Forelimb muscle (tissue), 1 donor: ENCODE data around the gene TMEM232. TPM values are rescaled to one million over a fixed set of nuclear protein-coding genes. Genes with fewer than 3 reads are reported as not detected.
"Not testable (repeated sequence)": the region's sequence is repeated elsewhere in the genome, so short reads cannot be mapped to it uniquely, and the experiment has no call there.

Source experiments
- DNase-seq: peaks from one replicate; pipeline ENCODE4 v3.0.0-alpha.2; 2013; ENCODE audit warnings: low read depth
- polyA plus RNA-seq: library from polyadenylated mRNA; unstranded; fragments of 120-200 nt; gene quantifications from one replicate; pipeline ENCODE4 v1.2.1, GENCODE V29; 2013; ENCODE audit not compliant: insufficient read length

TMEM232 gene
- polyA plus RNA-seq, result 1.00 TPM

DNA sequence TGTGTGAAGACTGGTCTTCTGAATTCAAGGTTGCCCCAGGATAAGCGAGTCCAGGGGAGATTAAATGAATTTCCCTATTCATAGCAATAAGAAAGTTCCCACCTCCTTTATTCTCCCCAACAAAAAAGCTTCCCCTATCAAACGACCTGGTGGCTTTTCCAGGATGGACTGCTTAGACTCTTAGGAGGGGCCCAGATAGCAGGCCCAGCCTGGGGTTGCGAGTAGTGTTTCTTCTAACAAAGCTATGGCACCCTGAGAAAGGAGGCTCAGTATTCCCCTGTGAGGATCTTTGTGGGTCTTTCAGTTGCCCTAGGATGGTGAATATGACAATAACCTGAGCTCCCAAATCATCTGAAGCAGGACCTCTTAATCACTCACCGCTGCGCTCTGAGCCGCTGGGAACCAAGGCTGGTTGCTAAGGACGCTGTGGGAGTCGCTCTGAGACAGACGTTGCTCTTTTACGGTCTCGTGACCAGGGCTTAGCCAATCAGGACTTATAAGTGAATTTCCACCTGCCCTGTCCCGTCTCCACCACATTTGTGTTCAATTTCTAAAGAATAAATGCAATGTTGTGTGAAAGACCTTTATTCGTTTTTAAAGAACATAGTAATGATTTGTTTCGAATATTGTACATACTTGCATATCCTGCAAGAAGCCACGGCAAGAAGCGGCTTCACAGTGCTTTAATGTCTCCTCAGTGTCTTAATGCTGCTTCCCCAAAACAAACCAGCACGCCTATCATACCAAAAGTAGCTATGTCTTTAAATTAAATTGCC is at the start of gene TMEM232:
Gene TMEM232 (minus strand): TSS at position 423 of the 776 bp plus-strand sequence. CDS start 59,319 bp downstream, outside the sequence.
- no peak for DNase-seq

DNA sequence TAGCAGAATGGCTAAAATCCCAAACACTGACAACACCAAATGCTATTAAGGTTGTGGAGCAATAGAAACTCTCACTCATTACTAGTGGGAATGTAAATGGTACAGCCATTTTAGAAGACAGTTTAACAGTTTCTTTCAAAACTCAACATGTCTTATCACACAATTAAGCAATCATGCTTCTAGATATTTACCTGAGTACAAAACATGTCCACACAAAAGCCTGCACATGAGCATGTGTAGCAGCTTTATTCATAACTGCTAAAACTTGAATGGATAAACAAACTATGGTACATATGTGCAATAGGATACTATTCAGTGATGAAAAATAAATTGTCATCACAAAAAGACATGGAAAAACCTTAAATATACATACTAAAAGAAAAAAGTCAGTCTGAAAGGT is 43.8 kb upstream of the TMEM232 start:
- DNase-seq, result no peak

- peak; percentile 22 for DNase-seq
These were observed 42.7 kb upstream of the TMEM232 start for GRCh38 chr5:110769000-110769681.

GRCh38 chr5:110768138-110768860 is 41.8 kb upstream of the TMEM232 start:
- peak; percentile 34 for DNase-seq

DNA sequence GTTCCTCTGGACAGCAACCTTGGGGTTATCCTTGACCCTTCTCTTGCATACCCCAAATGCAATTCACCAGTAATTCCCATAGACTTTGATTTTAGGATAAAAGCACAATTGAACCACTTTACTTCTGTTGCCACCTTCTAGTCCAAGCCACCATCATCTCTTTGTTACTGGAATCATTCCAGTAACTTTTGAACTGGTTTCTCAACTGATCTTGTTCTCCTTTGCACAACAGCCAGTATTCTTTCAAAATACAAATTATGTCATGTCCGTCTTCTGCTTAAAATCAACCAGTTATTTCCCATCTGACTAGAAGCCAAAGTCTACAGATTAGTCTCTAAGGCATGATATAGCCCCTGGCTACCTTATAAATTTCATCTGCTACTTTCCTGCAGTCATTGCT is 33.7 kb upstream of the TMEM232 start:
- DNase-seq, result no peak

GRCh38 chr5:110757118-110757729 is 30.8 kb upstream of the TMEM232 start:
- no peak for DNase-seq

DNA sequence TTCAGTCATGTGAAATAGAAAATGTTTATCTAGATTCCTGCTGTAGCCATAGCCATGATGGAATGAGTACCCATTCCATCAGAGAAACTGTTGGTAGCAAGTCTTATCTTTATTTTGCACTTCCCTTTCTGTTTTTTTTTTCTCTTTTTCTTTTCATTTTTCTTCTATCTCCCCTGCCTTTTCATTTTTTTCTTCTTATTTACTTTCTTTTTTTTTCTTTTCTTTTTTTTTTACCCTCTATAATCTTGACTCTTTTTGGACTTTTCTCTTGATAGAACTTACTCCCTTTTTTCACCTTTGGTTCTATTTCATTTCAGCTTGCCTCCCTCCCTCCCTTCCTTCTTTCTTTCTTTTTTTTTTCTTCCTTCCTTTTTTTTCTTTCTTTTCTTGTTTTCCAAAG is 27.7 kb upstream of the TMEM232 start:
- DNase-seq, result no peak

GRCh38 chr5:110753600-110753999 is 27.1 kb upstream of the TMEM232 start:
- no peak for DNase-seq

DNA sequence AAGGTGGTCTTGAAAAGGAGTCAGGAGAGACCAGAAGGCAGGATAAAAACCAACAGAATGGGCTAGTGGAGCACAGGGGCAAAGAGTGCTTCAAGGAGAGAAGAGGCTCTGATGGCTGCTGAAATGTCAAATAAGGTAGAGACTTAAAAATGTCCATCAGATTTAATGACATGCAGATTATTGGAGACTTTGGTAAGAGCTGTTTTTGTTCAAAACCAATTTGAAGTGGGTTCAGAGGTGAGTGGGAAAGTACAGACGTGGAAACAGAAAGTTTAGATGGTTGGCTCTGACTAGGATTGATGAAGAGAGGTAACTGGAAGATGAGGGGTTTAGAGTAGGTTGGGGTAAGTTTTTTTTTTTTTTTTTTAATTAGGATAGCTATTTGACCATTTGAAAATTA is 26.5 kb upstream of the TMEM232 start:
- DNase-seq, result no peak

- no peak for DNase-seq
These were observed 25.7 kb upstream of the TMEM232 start for GRCh38 chr5:110751902-110752762.

DNA sequence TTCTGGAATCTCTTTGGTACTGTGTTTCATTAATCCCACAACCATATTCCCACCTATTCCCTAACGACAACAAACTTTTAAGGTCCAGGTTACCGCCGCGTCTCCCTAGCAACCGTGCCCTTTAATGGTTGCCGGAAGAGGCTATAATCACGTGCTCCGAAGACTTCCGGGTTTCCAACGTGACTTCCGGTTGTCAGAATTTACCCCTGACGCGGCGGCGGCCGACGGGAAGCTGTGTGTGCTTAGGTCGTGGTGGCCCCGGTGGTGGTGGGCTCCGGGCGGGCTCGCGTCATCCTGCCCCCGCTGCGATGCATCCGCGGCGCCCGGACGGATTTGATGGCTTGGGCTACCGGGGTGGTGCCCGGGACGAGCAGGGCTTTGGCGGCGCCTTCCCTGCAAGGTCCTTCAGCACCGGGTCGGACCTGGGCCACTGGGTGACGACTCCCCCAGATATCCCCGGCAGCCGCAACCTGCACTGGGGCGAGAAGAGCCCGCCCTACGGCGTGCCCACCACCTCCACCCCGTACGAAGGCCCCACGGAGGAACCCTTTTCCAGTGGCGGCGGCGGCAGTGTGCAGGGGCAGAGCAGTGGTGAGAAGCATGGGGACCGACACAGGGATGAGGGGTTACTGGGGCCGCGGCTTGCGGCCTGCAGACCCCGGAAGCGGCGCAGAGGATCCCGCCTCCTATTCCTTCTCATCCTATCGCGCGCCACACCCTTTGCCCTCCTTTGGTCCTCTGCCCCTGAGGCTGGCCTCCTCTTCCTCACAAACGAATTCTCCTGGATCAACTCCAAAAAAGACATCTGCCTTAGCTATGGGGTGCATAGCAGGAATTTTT is 12.6 kb upstream of the TMEM232 start, which contains the start of gene SLC25A46:
Gene SLC25A46 (plus strand): TSS at position 196 of the 840 bp plus-strand sequence. CDS start 113 bp downstream, at position 309.
- DNase-seq, result peak; percentile 85

DNA sequence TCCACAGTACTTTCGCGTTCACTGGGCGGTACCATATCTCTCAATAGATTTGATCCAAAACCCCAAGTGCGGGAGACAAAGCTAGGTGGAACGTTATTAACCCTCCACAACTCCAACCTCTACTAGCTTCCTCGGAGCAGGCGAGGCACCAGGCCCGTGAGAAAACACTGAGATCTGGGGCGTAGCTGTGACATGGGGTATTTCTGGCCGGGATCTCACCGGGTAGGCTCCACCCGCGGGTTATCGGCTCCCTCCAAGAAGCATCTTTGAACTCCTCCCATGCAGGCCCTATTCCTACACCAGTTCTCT is 12.0 kb upstream of the TMEM232 start:
- no peak for DNase-seq

- DNase-seq, result no peak
These were observed 10.3 kb upstream of the TMEM232 start for GRCh38 chr5:110736753-110737152.

GRCh38 chr5:110735556-110735955 is 9.1 kb upstream of the TMEM232 start:
- DNase-seq, result no peak

DNA sequence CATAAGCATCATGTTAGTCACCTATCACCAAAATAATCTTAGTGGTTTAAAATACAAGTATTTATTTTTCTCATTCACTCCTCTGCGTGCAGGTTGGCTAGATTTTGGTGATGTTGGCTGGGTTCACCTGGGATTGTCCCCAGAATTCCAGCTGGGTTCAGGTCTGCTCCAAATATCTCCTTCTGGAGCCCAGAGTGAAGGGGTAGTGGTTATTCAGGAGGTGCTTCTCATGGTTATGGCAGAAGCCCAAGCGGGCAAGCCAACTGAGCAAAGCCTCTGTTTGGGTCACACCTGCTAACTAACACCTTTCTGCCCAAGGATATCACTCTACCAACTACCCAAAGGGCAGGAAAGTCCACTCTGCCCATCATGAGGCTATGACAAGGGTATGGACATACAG is 7.6 kb upstream of the TMEM232 start:
- DNase-seq, result no peak

DNA sequence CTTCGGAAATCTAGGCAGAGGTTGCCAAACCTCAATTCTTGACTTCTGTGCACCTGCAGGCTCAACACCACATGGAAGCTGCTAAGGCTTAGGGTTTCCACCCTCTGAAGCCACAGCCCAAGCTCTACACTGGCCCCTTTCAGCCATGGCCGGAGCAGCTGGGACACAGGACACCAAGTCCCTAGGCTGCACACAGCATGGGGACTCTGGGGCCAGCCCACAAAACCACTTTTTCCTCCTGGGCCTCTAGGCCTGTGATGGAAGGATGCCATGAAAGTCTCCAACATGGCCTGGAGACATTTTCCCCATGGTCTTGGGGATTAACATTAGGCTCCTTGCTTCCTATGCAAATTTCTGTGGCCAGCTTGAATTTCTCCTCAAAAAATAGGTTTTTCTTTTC is 5.0 kb upstream of the TMEM232 start:
- DNase-seq, result not testable (repeated sequence)

DNA sequence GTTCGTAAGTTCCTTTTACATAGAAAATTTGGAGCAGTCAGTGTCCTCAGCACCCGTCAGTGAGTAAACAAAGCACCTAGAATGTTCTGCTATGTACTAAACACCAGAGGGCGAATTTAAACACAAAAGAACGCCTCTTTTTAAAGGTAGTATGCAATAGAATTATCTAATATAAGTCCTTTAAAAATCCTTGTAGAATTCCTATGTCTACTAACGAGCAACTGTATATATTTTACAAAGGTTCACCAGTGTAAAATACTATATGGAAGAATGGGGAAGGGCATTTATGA is 499 bp upstream of the TMEM232 start:
- no peak for DNase-seq

- no peak for DNase-seq
These were observed 8.2 kb downstream of the TMEM232 start for GRCh38 chr5:110718311-110718710.

GRCh38 chr5:110716247-110717245 is 9.9 kb downstream of the TMEM232 start:
- no peak for DNase-seq
